ENCODE results near the gene GMDS.

The GMDS gene

GRCh38 chr6:1878330-1878729, 367.1 kb downstream of the GMDS start:
- DNase-seq = no peak

DNA sequence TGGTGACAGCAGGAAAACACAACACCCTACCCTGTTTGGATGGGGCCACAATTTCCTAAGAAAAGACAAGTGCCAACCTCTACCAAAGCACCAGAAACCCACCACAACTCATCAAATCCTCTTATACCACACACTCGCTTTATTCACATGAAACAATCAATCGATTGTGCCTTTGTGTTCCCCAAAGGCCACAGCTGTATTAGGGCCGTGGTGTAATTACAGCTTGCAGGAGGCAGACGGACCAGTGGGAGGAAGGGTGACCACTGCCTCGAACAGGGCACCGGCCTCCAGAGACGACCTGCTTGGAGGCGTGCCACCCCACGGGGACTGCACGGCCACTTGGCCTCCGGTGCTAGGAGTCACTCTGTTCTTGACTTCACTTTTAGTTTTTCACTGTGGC, 371.6 kb downstream of the GMDS start:
- DNase-seq = no peak

GRCh38 chr6:1872649-1873131, 372.7 kb downstream of the GMDS start:
- peak; percentile 95 for DNase-seq

- no peak for DNase-seq
Observed at GRCh38 chr6:1871724-1872315, 373.6 kb downstream of the GMDS start.

DNA sequence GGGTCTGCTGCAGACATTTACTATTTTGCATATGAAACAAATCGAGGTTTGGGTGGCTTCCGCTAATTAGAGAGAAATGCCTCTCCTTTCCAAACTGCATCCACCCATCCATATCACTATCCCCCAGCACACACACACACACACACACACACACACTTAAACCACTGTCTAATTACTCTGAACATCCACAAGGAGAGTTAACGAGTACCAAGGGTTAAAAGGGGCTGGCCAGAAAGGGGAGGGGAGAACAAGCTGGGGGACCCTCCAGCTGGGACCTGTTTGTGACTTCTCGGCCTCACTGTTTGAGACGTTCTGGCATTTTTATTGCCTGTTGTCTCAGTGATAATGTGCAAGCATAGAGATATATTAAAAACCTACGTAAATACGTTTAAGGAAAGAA, 374.5 kb downstream of the GMDS start:
- DNase-seq = no peak

DNA sequence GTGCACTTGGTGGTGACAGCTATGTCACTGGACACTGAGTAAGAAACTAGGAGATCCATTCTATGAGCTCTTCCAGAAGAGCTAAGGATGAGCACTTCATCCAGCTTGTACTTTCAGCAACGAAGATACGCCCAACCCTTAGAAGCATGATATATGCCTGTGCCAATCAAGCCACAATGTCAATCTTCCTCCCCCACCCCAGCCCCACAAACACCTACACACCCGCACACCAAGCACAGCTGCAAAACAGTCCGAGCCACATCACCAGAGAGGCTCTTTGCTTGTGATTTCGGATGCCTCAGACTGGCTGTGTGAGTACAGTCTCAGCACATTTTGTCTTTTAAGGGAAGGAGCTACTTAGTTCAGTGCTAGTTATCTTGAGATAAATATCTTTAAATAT, 375.2 kb downstream of the GMDS start:
- DNase-seq = no peak

- no peak for DNase-seq
Observed at GRCh38 chr6:1869769-1870168, 375.6 kb downstream of the GMDS start.

GRCh38 chr6:1869308-1869707, 376.1 kb downstream of the GMDS start:
- no peak for DNase-seq

DNA sequence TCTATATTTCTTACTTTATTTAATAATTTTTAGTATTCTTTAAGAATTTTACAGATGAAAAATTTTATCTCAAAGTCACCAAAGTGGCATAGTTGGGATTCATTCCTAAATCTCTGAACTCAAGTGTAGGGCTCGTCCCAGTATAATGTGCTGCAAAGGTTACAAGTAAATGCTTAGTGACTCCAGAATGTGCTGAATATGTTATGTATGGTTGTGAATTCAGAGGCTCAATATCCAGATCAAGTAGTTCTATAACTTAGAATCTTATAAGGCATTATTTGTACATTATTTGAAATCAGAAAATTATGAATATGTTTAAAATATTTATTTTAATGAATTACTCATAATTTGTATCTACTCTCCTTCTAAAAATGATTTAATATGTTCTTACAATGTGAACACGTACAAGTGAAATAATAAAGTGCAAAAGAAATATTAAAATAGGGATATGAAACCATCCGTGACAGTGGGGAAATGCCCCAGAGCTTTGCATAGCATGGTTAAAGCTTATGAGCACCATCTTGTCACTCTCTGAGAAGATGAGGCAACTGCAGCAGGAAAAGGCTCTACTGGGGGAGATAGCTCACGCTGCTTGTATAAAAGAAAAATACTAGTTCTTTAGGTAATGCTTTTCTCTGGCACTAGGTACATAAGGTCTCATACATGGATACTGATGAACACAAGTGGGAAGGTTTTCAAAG, 376.7 kb downstream of the GMDS start:
- DNase-seq = no peak

DNA sequence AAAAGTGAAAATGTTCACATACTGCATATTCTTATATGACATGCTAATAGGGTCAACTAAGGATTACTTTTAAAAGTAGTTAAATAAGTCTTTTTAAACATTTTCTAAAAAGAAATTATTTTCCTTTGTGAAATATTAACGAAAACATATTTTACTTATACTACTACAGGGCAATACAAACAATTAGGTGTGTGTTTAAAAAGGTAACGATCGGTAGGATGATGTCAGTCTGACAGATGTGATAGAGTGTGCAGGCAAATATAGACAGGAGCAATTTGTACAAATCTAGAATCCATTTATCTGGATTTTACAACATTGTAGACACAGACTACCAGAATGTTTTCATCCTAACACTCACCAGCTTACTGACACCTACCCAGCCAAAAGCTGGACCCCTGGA, 378.2 kb downstream of the GMDS start:
- DNase-seq = no peak

DNA sequence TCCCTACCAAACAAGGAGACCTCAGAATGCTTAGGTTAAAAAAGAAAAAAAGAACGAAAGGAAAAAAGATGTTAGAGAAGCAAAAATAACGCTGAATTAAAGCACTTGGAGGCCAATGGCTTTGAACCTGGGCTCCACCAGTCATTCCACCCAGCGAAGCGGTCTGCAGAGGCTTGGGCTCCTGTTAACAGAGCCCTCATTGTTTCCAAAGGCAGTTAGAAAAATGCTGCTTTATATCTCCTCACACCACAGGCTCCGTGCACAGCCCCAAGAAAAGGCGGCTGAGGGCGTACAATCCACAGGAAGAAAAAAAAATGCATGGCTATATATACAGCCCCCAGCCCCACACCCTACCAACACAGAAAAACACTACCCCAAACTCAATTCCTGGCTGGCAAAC, 379.8 kb downstream of the GMDS start:
- DNase-seq = no peak

DNA sequence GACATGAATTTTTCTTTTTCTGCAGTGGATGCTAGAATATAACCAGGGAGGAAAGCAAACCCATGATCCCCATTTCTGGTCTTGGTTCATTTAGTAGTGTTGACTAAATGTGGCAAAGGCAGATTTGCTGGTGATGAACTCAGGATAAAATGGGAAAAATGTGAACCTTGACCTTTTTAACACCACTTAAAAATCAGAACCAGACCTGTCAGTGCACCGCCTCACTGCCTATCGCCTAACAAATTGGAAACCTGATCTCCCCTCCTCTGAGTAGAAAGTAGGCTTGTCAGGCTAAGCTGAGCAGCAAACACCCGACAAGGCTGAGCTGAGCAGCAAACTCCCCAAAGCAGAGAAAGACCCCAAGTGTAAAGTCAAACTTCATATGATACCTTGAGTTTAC, 380.9 kb downstream of the GMDS start:
- DNase-seq = peak; percentile 85

- DNase-seq = no peak
Observed at GRCh38 chr6:1862411-1862810, 383.0 kb downstream of the GMDS start.

GRCh38 chr6:1860756-1861348, 384.6 kb downstream of the GMDS start:
- DNase-seq = no peak

GRCh38 chr6:1858859-1859258, 386.5 kb downstream of the GMDS start:
- no peak for DNase-seq

DNA sequence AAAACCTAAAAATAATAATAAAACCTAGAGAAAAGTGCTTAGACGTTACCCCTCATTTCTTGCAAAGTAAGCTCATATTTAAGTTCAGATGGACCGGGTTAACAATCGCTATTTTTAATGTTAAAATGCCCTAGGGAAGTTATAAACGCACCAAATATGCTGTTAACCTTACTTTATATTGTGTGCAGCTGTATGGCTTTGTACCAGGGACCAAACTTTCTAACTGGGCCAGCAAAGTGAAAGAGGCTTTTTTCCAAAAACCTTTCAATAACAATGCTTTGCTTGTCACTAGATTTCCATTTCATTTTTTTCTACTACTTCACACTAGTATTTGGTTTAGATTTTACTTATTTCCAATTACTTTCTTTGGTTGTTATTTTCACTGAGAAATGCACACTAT, 387.2 kb downstream of the GMDS start:
- no peak for DNase-seq

DNA sequence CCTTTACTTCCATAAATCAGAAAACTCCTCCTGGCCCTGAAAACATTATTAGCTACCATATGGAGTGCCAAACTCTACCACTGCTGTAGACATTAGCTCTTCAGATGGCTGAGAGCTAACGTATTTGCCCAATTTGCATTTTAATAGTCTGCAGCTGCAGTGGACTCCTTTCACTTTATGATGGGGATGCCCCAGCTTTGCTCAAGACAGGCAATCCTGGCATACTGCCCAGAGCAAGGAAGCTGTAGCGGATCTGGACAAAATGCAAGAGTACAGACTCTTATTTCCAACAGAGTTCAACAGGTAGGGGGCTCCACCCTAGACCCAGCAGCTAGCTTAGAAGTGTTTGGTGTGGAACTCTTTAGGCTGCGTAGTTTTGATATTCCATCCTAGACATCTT, 389.0 kb downstream of the GMDS start:
- peak; percentile 54 for DNase-seq

GRCh38 chr6:1855890-1856289, 389.5 kb downstream of the GMDS start:
- no peak for DNase-seq

GRCh38 chr6:1854296-1854695, 391.1 kb downstream of the GMDS start:
- DNase-seq = no peak

- no peak for DNase-seq
Observed at GRCh38 chr6:1853761-1854160, 391.6 kb downstream of the GMDS start.

DNA sequence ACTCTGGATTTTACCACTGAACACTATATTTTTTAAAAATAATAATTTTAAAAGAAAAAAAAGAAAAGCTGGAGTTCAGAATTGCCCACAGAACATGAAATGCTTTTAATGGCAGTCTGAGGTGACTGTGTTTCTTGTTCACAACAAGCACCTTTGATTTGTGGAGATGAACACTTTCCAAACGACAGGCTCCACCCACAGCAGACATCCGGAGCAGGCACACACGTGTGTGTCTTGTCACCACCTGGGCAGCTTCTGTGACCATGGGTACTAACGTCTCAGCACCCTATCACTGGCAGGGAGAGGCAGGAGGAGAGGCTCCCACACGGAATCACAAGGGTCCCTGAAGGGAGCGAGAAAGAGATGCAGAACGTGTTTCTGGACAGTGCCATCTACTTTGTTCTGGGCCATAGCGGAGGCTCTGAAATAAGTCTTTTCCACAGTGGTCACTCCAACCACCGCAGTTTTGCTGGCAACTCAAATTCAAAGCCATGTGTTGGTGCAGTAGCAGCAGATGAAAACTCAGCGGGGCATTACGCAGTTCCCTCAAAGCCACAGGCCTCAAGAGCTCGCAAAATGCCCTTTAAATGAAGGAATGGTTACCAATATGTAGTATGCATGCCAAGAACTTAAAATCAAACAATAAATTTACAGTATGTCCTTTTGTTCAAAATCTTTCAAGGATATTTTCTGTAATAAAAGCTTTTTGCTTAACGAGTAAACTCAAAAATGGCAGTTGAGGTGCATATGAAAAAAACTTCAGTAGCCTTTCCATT, 393.5 kb downstream of the GMDS start:
- DNase-seq = no peak

GRCh38 chr6:1850840-1851157, 394.6 kb downstream of the GMDS start:
- DNase-seq = no peak

GRCh38 chr6:1850121-1850839, 395.1 kb downstream of the GMDS start:
- DNase-seq = peak; percentile 63

All from NCI-H2171 treated with DMSO at 0.1 percent for 48 hours (cell line).